AG04450 (cell line): ENCODE measurements around the gene ATF6. TPM values are rescaled to one million over a fixed set of nuclear protein-coding genes. Genes with fewer than 3 reads are reported as not detected.
A peak's percentile ranks its signal among the peaks of the same experiment; 100 is the strongest.
"Not testable (repeated sequence)": the region's sequence is repeated elsewhere in the genome, so short reads cannot be mapped to it uniquely, and the experiment has no call there.

Experiments used
- CTCF ChIA-PET: fragments of 300-600, 350-600 bp; formaldehyde crosslinking; extraction: SDS; loops from one replicate; lab custom pipeline; 2022; ENCODE audit warnings: antibody characterized with exemption, inconsistent platforms; lab: Charles Lee
- POLR2A ChIA-PET: fragments of 350-600 bp; formaldehyde crosslinking; extraction: SDS; loops from one replicate; lab custom pipeline; 2021; ENCODE audit warnings: antibody characterized with exemption, inconsistent platforms; lab: Yijun Ruan, JAX
- DNase-seq: peaks from one replicate; pipeline ENCODE4 v3.0.0-alpha.2; 2011; ENCODE audit warnings: low read depth, low spot score
- H3K27ac ChIP-seq: one replicate; pipeline ENCODE4 v1.5.1; 2012; ENCODE audit warnings: low read depth, low read length, control low read depth
- H3K27me3 ChIP-seq: one replicate; pipeline ENCODE4 v1.6.0; 2012; ENCODE audit warnings: low read length; ENCODE audit not compliant: control insufficient read depth, insufficient read depth
- H3K4me3 ChIP-seq: 2 replicates; pipeline ENCODE4 v1.5.1; 2011; ENCODE audit warnings: mild to moderate bottlenecking, low read depth, low read length, control low read depth
- H3K9me3 ChIP-seq: 2 replicates; pipeline ENCODE4 v1.5.1; 2012; ENCODE audit warnings: low read length; ENCODE audit not compliant: control insufficient read depth, insufficient read depth
- polyA plus RNA-seq: library from polyadenylated mRNA; depleted of rRNA; stranded (reverse); fragments of >200 nt; gene quantifications from 2 replicates; pipeline ENCODE4 v1.2.3, GENCODE V29; 2011
- TF ChIP-seq, protein P1 (sequence below): IDR thresholded peaks from 2 replicates; pipeline ENCODE4 v1.5.1; 2011; ENCODE audit warnings: low read depth, low read length, control low read depth, inconsistent platforms

ATF6 gene
- polyA plus RNA-seq, 1 experiment, result 33.6 TPM

DNA sequence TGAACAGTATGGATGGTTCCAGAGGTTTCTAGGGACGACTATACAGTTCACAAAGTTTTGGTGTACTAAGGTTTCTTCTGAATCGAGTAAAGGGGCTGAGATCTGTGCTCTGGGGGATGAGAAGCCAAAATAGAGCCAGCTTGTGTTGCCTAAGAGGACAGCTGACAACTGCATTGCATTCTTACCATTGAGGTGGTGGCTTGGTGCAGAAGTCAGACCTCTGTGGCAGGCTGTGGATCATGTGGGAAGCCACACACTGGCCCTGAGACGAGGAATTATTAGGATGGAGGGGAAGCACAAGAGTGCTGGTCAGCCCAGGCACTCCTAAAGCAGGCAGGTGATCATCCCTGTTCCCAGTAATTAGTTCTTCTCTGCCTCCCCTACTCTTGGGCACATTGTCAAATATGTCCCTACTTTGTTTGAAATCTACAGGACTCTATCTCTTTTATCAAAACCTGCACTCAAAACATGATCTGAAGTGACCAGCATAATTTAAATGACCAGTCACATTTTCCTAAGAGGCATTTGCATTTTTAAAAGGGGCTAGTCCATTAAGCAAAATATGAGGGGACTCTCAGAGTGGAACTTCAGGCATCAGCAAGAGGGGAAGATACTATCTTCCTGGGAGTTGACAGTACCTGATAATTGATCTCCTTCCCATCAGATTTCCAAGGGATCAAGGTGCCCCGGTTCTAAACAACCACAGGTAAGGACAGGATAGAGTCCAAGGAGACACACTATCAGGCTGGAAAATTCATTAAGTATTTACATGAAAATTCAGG lies 45.0 kb upstream of the ATF6 start, which contains the start of gene FCRLB:
Gene FCRLB, plus strand, starts transcription at position 589 of the 782 bp plus-strand sequence. CDS start 1,129 bp downstream, outside the sequence.
- H3K4me3 ChIP-seq, result no peak within 1 kb of the TSS
- POLR2A ChIA-PET, result no interaction called here
- DNase-seq, result no peak
- no peaks in the 10 kb centered on the region for H3K9me3 ChIP-seq
- CTCF ChIA-PET, result interaction anchor here (0.9 to 1.5 kb wide), 3 partner anchors 17 to 20 kb away, joined by 3 to 4 read pairs (median 3); no protein-coding TSS in a partner anchor
- no peaks in the 10 kb centered on the region for H3K27me3 ChIP-seq
- TF ChIP-seq, protein P1, sequence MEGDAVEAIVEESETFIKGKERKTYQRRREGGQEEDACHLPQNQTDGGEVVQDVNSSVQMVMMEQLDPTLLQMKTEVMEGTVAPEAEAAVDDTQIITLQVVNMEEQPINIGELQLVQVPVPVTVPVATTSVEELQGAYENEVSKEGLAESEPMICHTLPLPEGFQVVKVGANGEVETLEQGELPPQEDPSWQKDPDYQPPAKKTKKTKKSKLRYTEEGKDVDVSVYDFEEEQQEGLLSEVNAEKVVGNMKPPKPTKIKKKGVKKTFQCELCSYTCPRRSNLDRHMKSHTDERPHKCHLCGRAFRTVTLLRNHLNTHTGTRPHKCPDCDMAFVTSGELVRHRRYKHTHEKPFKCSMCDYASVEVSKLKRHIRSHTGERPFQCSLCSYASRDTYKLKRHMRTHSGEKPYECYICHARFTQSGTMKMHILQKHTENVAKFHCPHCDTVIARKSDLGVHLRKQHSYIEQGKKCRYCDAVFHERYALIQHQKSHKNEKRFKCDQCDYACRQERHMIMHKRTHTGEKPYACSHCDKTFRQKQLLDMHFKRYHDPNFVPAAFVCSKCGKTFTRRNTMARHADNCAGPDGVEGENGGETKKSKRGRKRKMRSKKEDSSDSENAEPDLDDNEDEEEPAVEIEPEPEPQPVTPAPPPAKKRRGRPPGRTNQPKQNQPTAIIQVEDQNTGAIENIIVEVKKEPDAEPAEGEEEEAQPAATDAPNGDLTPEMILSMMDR, result no peak
- H3K27ac ChIP-seq, result no peak within 1 kb of the TSS

DNA sequence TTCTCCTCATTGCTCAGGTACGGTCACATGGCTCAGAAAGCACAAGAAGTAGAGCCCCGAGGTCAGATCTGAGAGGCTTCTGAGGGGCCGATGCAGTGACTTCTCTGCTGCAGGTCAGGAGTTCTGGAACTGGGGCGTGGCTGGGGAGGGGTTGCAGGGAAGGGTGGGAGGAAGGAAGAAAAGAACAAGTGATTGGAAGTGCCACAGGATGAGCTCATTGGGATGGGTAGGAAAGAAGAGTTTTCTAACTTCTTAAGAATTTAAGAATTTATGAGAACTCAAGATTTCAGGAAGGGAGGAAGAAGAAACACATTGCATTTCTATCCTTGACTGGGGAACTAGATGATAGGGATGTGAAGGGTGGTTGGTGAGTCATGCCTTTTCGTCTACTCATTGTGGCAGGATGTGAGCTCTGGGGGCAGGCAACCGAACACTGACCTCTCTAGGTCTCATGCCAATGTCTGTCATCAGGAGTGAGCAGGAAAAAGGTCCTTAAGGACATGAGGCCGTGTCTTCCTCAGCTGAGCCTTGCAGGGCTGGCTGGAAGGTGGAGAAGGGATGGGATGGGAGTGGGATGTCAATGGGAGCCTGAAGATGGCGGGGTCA lies 44.3 kb upstream of the ATF6 start:
- no peak overlapping the region for H3K4me3 ChIP-seq
- ChIA-PET CTCF (interaction anchor here (0.9 to 1.2 kb wide), 2 partner anchors 16 to 19 kb away, joined by 3 read pairs; no protein-coding TSS in a partner anchor), POLR2A (no interaction called here)
- no peak for DNase-seq
- no peaks in the 10 kb centered on the region for H3K27me3 ChIP-seq
- H3K27ac ChIP-seq, result no peak overlapping the region
- TF ChIP-seq, protein P1, result no peak
- no peaks in the 10 kb centered on the region for H3K9me3 ChIP-seq

- POLR2A ChIA-PET, result no interaction called here
- TF ChIP-seq, protein P1, result no peak
- Histone ChIP-seq H3K27ac (no peak overlapping the region), H3K27me3 (no peaks in the 10 kb centered on the region), H3K4me3 (no peak overlapping the region), H3K9me3 (no peaks in the 10 kb centered on the region)
- no peak for DNase-seq
- CTCF ChIA-PET, result interaction anchor here (0.9 to 1.2 kb wide), 2 partner anchors 16 to 19 kb away, joined by 3 read pairs; no protein-coding TSS in a partner anchor
These were observed 43.7 kb upstream of the ATF6 start for GRCh38 chr1:161722406-161722805.

- H3K4me3 ChIP-seq, result no peak overlapping the region
- POLR2A ChIA-PET, result no interaction called here
- no peaks in the 10 kb centered on the region for H3K9me3 ChIP-seq
- H3K27me3 ChIP-seq, result no peaks in the 10 kb centered on the region
- H3K27ac ChIP-seq, result no peak overlapping the region
- DNase-seq, result no peak
- TF ChIP-seq, protein P1, result no peak
- CTCF ChIA-PET, result interaction anchor here (1.7 kb wide), 1 partner anchor 15 kb away, joined by 4 read pairs; no protein-coding TSS in a partner anchor
These were observed 42.5 kb upstream of the ATF6 start for GRCh38 chr1:161723459-161724141.

GRCh38 chr1:161725258-161725907 lies 40.7 kb upstream of the ATF6 start:
- Histone ChIP-seq H3K4me3 (peak overlapping the region; percentile 84), H3K27ac (peak overlapping the region; percentile 43)
- DNase-seq, H3K27me3 ChIP-seq, H3K9me3 ChIP-seq: not testable (repeated sequence)
- CTCF ChIA-PET, result interaction anchor here (0.6 to 5.9 kb wide), 2 partner anchors 14 to 1015 kb away, joined by 3 to 92 read pairs; no protein-coding TSS in a partner anchor
- POLR2A ChIA-PET, result interaction anchor here (1.1 to 2.1 kb wide), 2 partner anchors 11 to 24 kb away, joined by 5 to 20 read pairs; partner anchors contain the start of gene DUSP12
